ENCODE measurements around the gene COPZ1. TPM values are rescaled to one million over a fixed set of nuclear protein-coding genes. Genes with fewer than 3 reads are reported as not detected.

Gene COPZ1
- total RNA-seq, 1 donor from 2014 or later = 219 TPM

- Histone ChIP-seq H4K20me1 (ENCODE audit: low read depth) (no peaks in the 10 kb centered on the region), H3K27me3 (no peaks in the 10 kb centered on the region), H3K4me2 (peak overlapping the region; percentile 80), H3F3A (ENCODE audit: low read depth) (peaks cover 44% of the 10 kb centered on the region), H2AFZ (replicated peaks) (no peak overlapping the region), H3K4me3 (peak overlapping the region; percentile 35), H3K9ac (peak overlapping the region; percentile 35), H3K27ac (peak overlapping the region; percentile 93), H3K9me3 (ENCODE audit: low read depth) (no peaks in the 10 kb centered on the region), H3K4me1 (peaks cover 60% of the 10 kb centered on the region), H3K36me3 (no peaks in the 10 kb centered on the region), H3K79me2 (ENCODE audit: low read depth) (peaks cover 31% of the 10 kb centered on the region)
- H3K4me3 Mint-ChIP-seq = no peak overlapping the region
- peaks cover 11% of the 10 kb centered on the region for H3K4me1 Mint-ChIP-seq
- no peak overlapping the region for H3K27ac Mint-ChIP-seq
- no peaks in the 10 kb centered on the region for H3K36me3 Mint-ChIP-seq
- no peaks in the 10 kb centered on the region for H3K9me3 Mint-ChIP-seq
- H3K27me3 Mint-ChIP-seq (ENCODE audit: insufficient read depth, low read depth) = peaks cover 4% of the 10 kb centered on the region
- no peak for DNase-seq (ENCODE audit: low spot score)
- TF ChIP-seq EZH2 (IDR thresholded peaks at IDR 0.05) (no peak), EZH2phosphoT487 (IDR thresholded peaks at IDR 0.05) (no peak)
- TF ChIP-seq, protein P1, sequence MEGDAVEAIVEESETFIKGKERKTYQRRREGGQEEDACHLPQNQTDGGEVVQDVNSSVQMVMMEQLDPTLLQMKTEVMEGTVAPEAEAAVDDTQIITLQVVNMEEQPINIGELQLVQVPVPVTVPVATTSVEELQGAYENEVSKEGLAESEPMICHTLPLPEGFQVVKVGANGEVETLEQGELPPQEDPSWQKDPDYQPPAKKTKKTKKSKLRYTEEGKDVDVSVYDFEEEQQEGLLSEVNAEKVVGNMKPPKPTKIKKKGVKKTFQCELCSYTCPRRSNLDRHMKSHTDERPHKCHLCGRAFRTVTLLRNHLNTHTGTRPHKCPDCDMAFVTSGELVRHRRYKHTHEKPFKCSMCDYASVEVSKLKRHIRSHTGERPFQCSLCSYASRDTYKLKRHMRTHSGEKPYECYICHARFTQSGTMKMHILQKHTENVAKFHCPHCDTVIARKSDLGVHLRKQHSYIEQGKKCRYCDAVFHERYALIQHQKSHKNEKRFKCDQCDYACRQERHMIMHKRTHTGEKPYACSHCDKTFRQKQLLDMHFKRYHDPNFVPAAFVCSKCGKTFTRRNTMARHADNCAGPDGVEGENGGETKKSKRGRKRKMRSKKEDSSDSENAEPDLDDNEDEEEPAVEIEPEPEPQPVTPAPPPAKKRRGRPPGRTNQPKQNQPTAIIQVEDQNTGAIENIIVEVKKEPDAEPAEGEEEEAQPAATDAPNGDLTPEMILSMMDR (IDR thresholded peaks at IDR 0.05) = no peak
Measured at GRCh38 chr12:54359762-54360351, 34.9 kb downstream of the COPZ1 start.

- peaks cover 34% of the 10 kb centered on the region for H3F3A ChIP-seq (ENCODE audit: low read depth)
- H3K36me3 Mint-ChIP-seq = no peaks in the 10 kb centered on the region
- H4K20me1 ChIP-seq (ENCODE audit: low read depth) = no peaks in the 10 kb centered on the region
- no peak overlapping the region for H3K4me3 ChIP-seq
- H3K4me1 ChIP-seq = peaks cover 50% of the 10 kb centered on the region
- H3K79me2 ChIP-seq (ENCODE audit: low read depth) = peaks cover 30% of the 10 kb centered on the region
- peak overlapping the region; percentile 94 for H3K27ac Mint-ChIP-seq
- no peaks in the 10 kb centered on the region for H3K27me3 ChIP-seq
- H3K9ac ChIP-seq = no peak overlapping the region
- no peak overlapping the region for H3K27ac ChIP-seq
- no peaks in the 10 kb centered on the region for H3K9me3 ChIP-seq (ENCODE audit: low read depth)
- no peak overlapping the region for H2AFZ ChIP-seq (replicated peaks)
- H3K36me3 ChIP-seq = no peaks in the 10 kb centered on the region
- peaks cover 11% of the 10 kb centered on the region for H3K4me1 Mint-ChIP-seq
- no peak for TF ChIP-seq EZH2 (IDR thresholded peaks at IDR 0.05)
- TF ChIP-seq, protein P1 (IDR thresholded peaks at IDR 0.05) = peak; percentile 98
- H3K4me2 ChIP-seq = peak overlapping the region; percentile 80
- no peaks in the 10 kb centered on the region for H3K9me3 Mint-ChIP-seq
- peaks cover 4% of the 10 kb centered on the region for H3K27me3 Mint-ChIP-seq (ENCODE audit: insufficient read depth, low read depth)
- peak; percentile 95 for DNase-seq (ENCODE audit: low spot score)
- peak overlapping the region; percentile 67 for H3K4me3 Mint-ChIP-seq
Measured at GRCh38 chr12:54360717-54361456, 36.0 kb downstream of the COPZ1 start.

GRCh38 chr12:54363047-54363446 is 38.1 kb downstream of the COPZ1 start:
- TF ChIP-seq, protein P1 (IDR thresholded peaks at IDR 0.05) = no peak
- TF ChIP-seq EZH2phosphoT487 (IDR thresholded peaks at IDR 0.05) = no peak
- TF ChIP-seq EZH2 (IDR thresholded peaks at IDR 0.05) = no peak
- H3K4me3 Mint-ChIP-seq = no peak overlapping the region
- Histone ChIP-seq H3K4me2 (no peak overlapping the region), H4K20me1 (ENCODE audit: low read depth) (no peaks in the 10 kb centered on the region), H3K36me3 (no peaks in the 10 kb centered on the region), H3K4me1 (peaks cover 29% of the 10 kb centered on the region), H3K4me3 (no peak overlapping the region), H3K9me3 (ENCODE audit: low read depth) (no peaks in the 10 kb centered on the region), H3K27me3 (peaks cover 4% of the 10 kb centered on the region), H3K79me2 (ENCODE audit: low read depth) (peaks cover 8% of the 10 kb centered on the region), H3K27ac (no peak overlapping the region), H2AFZ (replicated peaks) (no peak overlapping the region), H3F3A (ENCODE audit: low read depth) (peaks cover 20% of the 10 kb centered on the region), H3K9ac (no peak overlapping the region)
- H3K27ac Mint-ChIP-seq = no peak overlapping the region
- H3K9me3 Mint-ChIP-seq = no peaks in the 10 kb centered on the region
- no peaks in the 10 kb centered on the region for H3K36me3 Mint-ChIP-seq
- peaks cover 14% of the 10 kb centered on the region for H3K4me1 Mint-ChIP-seq
- H3K27me3 Mint-ChIP-seq (ENCODE audit: insufficient read depth, low read depth) = peaks cover 7% of the 10 kb centered on the region
- no peak for DNase-seq (ENCODE audit: low spot score)
